Ascending aorta (tissue), 2 donors: ENCODE results near the gene TMA7B. TPM values are rescaled to one million over a fixed set of nuclear protein-coding genes. Genes with fewer than 3 reads are reported as not detected.

Experiments
- DNase-seq, 2 donors: peaks; one replicate each; pipeline ENCODE4 v3.0.0-alpha.2; 2019; ENCODE audit warnings: low spot score in 2 of 2
- H3K27ac ChIP-seq, 2 donors: fragments of 200-600 bp; sonication (generic); one replicate each; pipeline ENCODE4 v1.5.1; 2016 to 2017; ENCODE audit warnings: mild to moderate bottlenecking in 1 of 2
- H3K27me3 ChIP-seq: fragments of 200-600 bp; sonication (generic); one replicate; pipeline ENCODE4 v1.5.1; 2017
- H3K36me3 ChIP-seq, 2 donors: fragments of 200-600 bp; sonication (generic); one replicate each; pipeline ENCODE4 v1.5.1; 2016
- H3K4me1 ChIP-seq, 2 donors: fragments of 200-600 bp; sonication (generic); one replicate each; pipeline ENCODE4 v1.5.1; 2016 to 2017; ENCODE audit warnings: mild to moderate bottlenecking in 1 of 2
- H3K4me3 ChIP-seq, 2 donors: fragments of 200-600 bp; sonication (generic); one replicate each; pipeline ENCODE4 v1.5.1; 2016 to 2017; ENCODE audit warnings: mild to moderate bottlenecking in 1 of 2
- H3K9me3 ChIP-seq, 2 donors: fragments of 200-600 bp; sonication (generic); one replicate each; pipeline ENCODE4 v1.5.1; 2016
- intact Hi-C: fragments of 100-400 bp; cut with DNase I; formaldehyde crosslinking; loops from one replicate; pipeline ENCODE4 v1.15.1; 2023
- total RNA-seq: library from RNA; depleted of rRNA; stranded (reverse); fragments of >200 nt; gene quantifications from one replicate; pipeline ENCODE4 v1.1.0, GENCODE V29; 2016
- TF ChIP-seq, protein P1 (sequence below), 3 experiments: fragments of 200-600 bp in 2 of 3; fragments of 450-650 bp in 1 of 3; sonication (generic) in 2 of 3; IDR thresholded peaks; one replicate each; pipeline ENCODE4 v1.5.1; 2016 to 2019; ENCODE audit warnings: antibody characterized with exemption in 3 of 3, mild to moderate bottlenecking in 1 of 3, moderate library complexity in 1 of 3

The TMA7B gene
- not detected for total RNA-seq

DNA sequence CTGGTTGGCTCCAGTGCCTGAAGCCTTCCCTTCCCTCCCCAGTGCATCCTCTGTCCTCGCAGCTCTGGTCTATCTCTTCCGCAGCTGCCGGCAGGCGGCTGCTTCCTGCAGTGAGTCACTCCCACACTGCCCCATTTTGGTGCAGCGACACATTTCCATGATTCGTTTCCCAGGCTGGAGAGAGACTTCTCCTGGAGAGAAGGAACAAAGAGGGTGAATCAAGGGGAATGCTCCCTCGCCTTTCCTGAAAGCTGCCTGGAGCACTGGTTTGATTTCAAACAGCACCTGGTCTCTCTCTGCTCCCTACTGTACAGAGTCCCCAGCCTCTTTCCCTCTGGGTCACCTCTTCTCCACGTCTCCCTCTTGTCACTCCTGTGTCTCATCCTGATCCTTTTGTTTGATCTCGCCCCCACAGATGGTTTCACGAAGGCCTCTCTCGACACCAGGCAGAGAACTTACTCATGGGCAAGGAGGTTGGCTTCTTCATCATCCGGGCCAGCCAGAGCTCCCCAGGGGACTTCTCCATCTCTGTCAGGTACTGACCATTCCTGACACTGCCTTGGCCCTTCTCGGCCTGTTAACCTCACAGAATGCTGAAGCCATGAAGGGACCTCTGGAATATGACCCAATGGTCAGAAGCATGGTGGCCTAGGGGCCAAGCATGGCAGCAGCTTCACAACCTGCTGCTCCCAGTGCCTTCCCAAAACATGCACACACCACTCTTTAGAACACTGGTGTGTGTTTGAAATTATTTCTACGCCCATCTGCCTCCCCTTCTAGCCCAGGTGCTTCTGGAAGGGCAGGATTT lies at the start of gene TMA7B:
TSS of gene TMA7B (plus strand) at position 758 of the 808 bp plus-strand sequence. CDS start 3,978 bp downstream, outside the sequence.
- H3K27ac ChIP-seq, result no peak within 1 kb of the TSS
- no peak for DNase-seq

DNA sequence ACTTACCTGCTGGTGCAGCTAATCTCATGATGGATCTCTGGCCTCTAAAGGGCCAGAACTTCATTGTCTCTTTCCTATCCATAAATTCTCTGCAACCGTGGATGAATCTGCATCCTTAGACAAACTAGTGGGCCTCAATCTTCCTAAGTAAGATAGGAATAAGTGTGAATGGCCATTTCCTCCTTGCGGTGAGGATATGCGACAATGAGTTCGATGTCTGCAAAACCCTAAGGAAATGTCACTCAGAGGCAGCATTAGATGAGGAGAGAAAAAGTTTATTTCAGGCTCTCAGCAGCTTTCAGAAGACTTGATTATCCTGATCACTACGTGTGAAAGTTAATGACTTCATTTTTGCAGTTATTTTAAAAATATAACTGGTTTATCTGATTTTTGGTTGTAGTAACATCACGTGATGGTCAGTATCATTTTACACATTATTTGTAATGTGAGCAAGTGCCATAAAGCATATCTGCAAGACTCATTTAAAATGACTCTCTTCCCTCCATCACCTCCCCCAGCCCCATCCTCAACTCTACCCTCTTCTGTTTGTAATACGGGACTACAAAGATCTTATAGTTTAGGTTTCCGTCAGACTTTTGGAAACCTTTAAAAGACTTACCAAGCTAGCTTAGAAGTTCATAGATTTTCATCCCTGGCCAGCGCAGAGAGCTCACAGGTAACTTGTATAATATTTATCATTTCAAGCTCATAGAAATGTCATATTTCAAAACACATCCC lies 49.2 kb upstream of the TMA7B start:
- H3K4me3 ChIP-seq, result no peak overlapping the region
- DNase-seq, result no peak
- H3K36me3 ChIP-seq, result no peaks in the 10 kb centered on the region
- H3K9me3 ChIP-seq, result no peaks in the 10 kb centered on the region
- TF ChIP-seq, protein P1, sequence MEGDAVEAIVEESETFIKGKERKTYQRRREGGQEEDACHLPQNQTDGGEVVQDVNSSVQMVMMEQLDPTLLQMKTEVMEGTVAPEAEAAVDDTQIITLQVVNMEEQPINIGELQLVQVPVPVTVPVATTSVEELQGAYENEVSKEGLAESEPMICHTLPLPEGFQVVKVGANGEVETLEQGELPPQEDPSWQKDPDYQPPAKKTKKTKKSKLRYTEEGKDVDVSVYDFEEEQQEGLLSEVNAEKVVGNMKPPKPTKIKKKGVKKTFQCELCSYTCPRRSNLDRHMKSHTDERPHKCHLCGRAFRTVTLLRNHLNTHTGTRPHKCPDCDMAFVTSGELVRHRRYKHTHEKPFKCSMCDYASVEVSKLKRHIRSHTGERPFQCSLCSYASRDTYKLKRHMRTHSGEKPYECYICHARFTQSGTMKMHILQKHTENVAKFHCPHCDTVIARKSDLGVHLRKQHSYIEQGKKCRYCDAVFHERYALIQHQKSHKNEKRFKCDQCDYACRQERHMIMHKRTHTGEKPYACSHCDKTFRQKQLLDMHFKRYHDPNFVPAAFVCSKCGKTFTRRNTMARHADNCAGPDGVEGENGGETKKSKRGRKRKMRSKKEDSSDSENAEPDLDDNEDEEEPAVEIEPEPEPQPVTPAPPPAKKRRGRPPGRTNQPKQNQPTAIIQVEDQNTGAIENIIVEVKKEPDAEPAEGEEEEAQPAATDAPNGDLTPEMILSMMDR (IDR thresholded peaks at IDR 0.05), result no peak
- no peaks in the 10 kb centered on the region for H3K27me3 ChIP-seq
- no peaks in the 10 kb centered on the region for H3K4me1 ChIP-seq
- intact Hi-C loops, result no loop called here
- no peak overlapping the region for H3K27ac ChIP-seq

More for the DNA sequence above, at the start of gene TMA7B:
- Histone ChIP-seq H3K4me3 (no peak within 1 kb of the TSS), H3K36me3 (no peaks in the 10 kb centered on the region), H3K9me3 (no peaks in the 10 kb centered on the region), H3K27me3 (no peaks in the 10 kb centered on the region), H3K4me1 (no peaks in the 10 kb centered on the region)
- intact Hi-C loops, result no loop called here
- TF ChIP-seq, protein P1 (IDR thresholded peaks at IDR 0.05), result no peak

- Histone ChIP-seq H3K4me1 (no peaks in the 10 kb centered on the region), H3K27me3 (no peaks in the 10 kb centered on the region), H3K4me3 (no peak overlapping the region), H3K36me3 (no peaks in the 10 kb centered on the region), H3K9me3 (no peaks in the 10 kb centered on the region), H3K27ac (no peak overlapping the region)
- TF ChIP-seq, protein P1 (IDR thresholded peaks at IDR 0.05), result no peak
- DNase-seq, result no peak
- intact Hi-C loops, result no loop called here
These were observed 46.9 kb upstream of the TMA7B start for GRCh38 chr22:39913321-39913720.

DNA sequence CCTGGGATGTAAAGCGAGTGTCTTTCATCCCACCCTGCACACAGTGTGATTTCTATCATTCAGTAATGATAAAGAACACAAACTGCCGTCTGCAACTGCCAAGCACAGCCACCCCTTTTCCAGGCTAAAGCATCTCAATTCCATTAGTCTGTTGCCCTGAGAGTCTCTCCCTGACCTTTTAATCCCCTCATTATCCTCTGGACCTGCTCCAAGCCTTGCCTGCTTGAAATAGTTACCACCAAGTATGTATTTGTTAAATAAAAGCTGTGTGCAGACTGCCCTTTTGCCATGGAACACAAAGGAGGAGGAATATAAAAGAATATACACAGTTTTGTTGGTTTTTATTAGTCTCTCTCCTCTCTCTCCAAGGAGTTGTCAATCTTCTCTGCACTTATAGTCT lies 46.3 kb upstream of the TMA7B start:
- no peak for DNase-seq
- Histone ChIP-seq H3K36me3 (no peaks in the 10 kb centered on the region), H3K27ac (no peak overlapping the region), H3K9me3 (no peaks in the 10 kb centered on the region), H3K4me3 (no peak overlapping the region), H3K27me3 (no peaks in the 10 kb centered on the region), H3K4me1 (no peaks in the 10 kb centered on the region)
- intact Hi-C loops, result no loop called here
- TF ChIP-seq, protein P1 (IDR thresholded peaks at IDR 0.05), result no peak

DNA sequence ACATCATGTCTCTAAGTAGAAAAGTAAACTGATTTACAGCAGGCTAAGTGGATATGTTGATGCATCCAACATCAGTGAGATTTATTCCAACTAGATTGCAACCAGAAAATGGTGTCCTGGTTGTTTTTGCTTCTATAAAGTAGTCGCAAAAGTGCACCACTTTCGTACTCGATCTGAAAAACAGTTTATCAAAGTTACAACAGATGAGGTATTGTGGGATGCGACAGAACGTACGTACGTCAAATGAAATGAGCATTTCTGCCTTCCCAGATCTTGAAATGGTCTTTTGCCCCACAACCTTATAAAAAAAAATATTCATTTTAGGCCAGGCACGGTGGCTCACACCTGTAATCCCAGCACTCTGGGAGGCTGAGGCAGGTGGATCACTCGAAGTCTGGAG lies 45.6 kb upstream of the TMA7B start:
- Histone ChIP-seq H3K27me3 (no peaks in the 10 kb centered on the region), H3K4me1 (no peaks in the 10 kb centered on the region), H3K36me3 (no peaks in the 10 kb centered on the region), H3K4me3 (no peak overlapping the region), H3K27ac (no peak overlapping the region), H3K9me3 (no peaks in the 10 kb centered on the region)
- intact Hi-C loops, result no loop called here
- DNase-seq, result no peak
- TF ChIP-seq, protein P1 (IDR thresholded peaks at IDR 0.05), result no peak
